SK-N-SH (cell line): ENCODE measurements around the gene IP6K2. TPM values are rescaled to one million over a fixed set of nuclear protein-coding genes. Genes with fewer than 3 reads are reported as not detected.

Experiments
- CTCF ChIA-PET: fragments of 300-600, 350-600 bp; formaldehyde crosslinking; extraction: SDS; loops from one replicate; lab custom pipeline; 2021; lab: Yijun Ruan, JAX
- POLR2A ChIA-PET: fragments of 350-600 bp; sonication (Branson Sonifier 250); formaldehyde crosslinking; extraction: SDS; loops from one replicate; lab custom pipeline; 2020; ENCODE audit warnings: antibody characterized with exemption, inconsistent platforms; lab: Yijun Ruan, JAX
- DNase-seq: peaks from one replicate; pipeline ENCODE4 v3.0.0; 2012
- H2AFZ ChIP-seq: fragments of 200-600 bp; sonication (generic); 2 replicates; pipeline ENCODE4 v1.8.1; 2016; ENCODE audit warnings: antibody characterized with exemption, mild to moderate bottlenecking, low read depth
- H3F3A ChIP-seq: fragments of 200-600 bp; sonication (generic); replicated peaks from 2 replicates; pipeline ENCODE3; 2016; ENCODE audit warnings: antibody characterized with exemption, mild to moderate bottlenecking; ENCODE audit not compliant: insufficient read depth
- H3K27ac ChIP-seq, 2 experiments: fragments of 200-500 bp in 1 of 2; fragments of 200-600 bp in 1 of 2; sonication (Bioruptor generic) in 1 of 2; sonication (generic), shearing (Covaris generic) in 1 of 2; 2 replicates each; pipeline versions ENCODE4 v1.5.1 to v1.6.1; 2014 to 2016; ENCODE audit warnings: low read depth in 2 of 2, inconsistent platforms in 1 of 2, low read length in 1 of 2, mild to moderate bottlenecking in 1 of 2, mixed read lengths in 1 of 2
- H3K27me3 ChIP-seq: fragments of 200-600 bp; sonication (generic), shearing (Covaris generic); 2 replicates; pipeline ENCODE4 v1.6.1; 2016; ENCODE audit warnings: mixed run types; ENCODE audit not compliant: insufficient read depth
- H3K36me3 ChIP-seq, 2 experiments: fragments of 200-500 bp in 1 of 2; fragments of 200-600 bp in 1 of 2; sonication (Bioruptor generic) in 1 of 2; sonication (generic) in 1 of 2; replicated peaks in 1 of 2; 2 replicates each; pipeline versions ENCODE3 to v1.5.1; 2014 to 2016; ENCODE audit warnings: low read length in 1 of 2, mild to moderate bottlenecking in 1 of 2; ENCODE audit not compliant: insufficient read depth in 2 of 2, control insufficient read depth in 1 of 2
- H3K4me1 ChIP-seq, 2 experiments: fragments of 200-500 bp in 1 of 2; fragments of 200-600 bp in 1 of 2; sonication (Bioruptor generic) in 1 of 2; sonication (generic), shearing (Covaris generic) in 1 of 2; 2 replicates each; pipeline versions ENCODE4 v1.5.1 to v1.6.1; 2014 to 2016; ENCODE audit warnings: low read depth in 1 of 2, low read length in 1 of 2, mixed run types in 1 of 2; ENCODE audit not compliant: insufficient read depth in 2 of 2, control insufficient read depth in 1 of 2
- H3K4me2 ChIP-seq: fragments of 200-600 bp; sonication (generic), shearing (Covaris generic); 2 replicates; pipeline ENCODE4 v1.6.1; 2017; ENCODE audit warnings: mixed run types
- H3K4me3 ChIP-seq, 2 experiments: fragments of 200-500 bp in 1 of 2; fragments of 200-600 bp in 1 of 2; sonication (Bioruptor generic) in 1 of 2; sonication (generic), shearing (Covaris generic) in 1 of 2; 2 replicates each; pipeline versions ENCODE4 v1.5.1 to v1.8.1; 2014 to 2016; ENCODE audit warnings: low read depth in 2 of 2, inconsistent platforms in 1 of 2, low read length in 1 of 2, mild to moderate bottlenecking in 1 of 2, mixed read lengths in 1 of 2, moderate library complexity in 1 of 2
- H3K79me2 ChIP-seq: fragments of 200-600 bp; sonication (generic); 2 replicates; pipeline ENCODE4 v1.8.1; 2017; ENCODE audit warnings: mild to moderate bottlenecking; ENCODE audit not compliant: insufficient read depth
- H3K9ac ChIP-seq: fragments of 200-600 bp; sonication (generic); 2 replicates; pipeline ENCODE4 v1.6.1; 2017; ENCODE audit warnings: mixed run types
- H3K9me2 ChIP-seq: fragments of 200-600 bp; sonication (generic); 2 replicates; pipeline ENCODE4 v1.6.1; 2017; ENCODE audit warnings: mixed run types
- H3K9me3 ChIP-seq: fragments of 200-600 bp; sonication (generic); 2 replicates; pipeline ENCODE4 v1.6.1; 2017; ENCODE audit warnings: mixed run types, mild to moderate bottlenecking, moderate library complexity
- H4K20me1 ChIP-seq: fragments of 200-600 bp; sonication (generic); 2 replicates; pipeline ENCODE4 v1.6.1; 2017; ENCODE audit warnings: mild to moderate bottlenecking, mixed run types; ENCODE audit not compliant: insufficient read depth
- FOSL2 ChIP-seq: IDR thresholded peaks from 2 replicates; pipeline ENCODE4 v1.4.0; 2012; ENCODE audit warnings: low read depth, mild to moderate bottlenecking, moderate library complexity, borderline replicate concordance
- FOXJ3 ChIP-seq: sonication (generic); formaldehyde crosslinking; IDR thresholded peaks from 2 replicates; pipeline ENCODE4 v1.5.1; 2020; ENCODE audit warnings: mild to moderate bottlenecking, missing genetic modification reagents
- FOXM1 ChIP-seq: IDR thresholded peaks from 2 replicates; pipeline ENCODE4 v1.4.0; 2012; ENCODE audit warnings: low read depth, mild to moderate bottlenecking
- GABPA ChIP-seq: IDR thresholded peaks from 2 replicates; pipeline ENCODE4 v1.4.0; 2012; ENCODE audit warnings: low read depth, mild to moderate bottlenecking
- MXI1 ChIP-seq: IDR thresholded peaks from 2 replicates; pipeline ENCODE4 v1.6.1; 2012; ENCODE audit warnings: mild to moderate bottlenecking, low read depth, low read length, improper control_type of control experiment
- NFIC ChIP-seq: IDR thresholded peaks from 2 replicates; pipeline ENCODE4 v1.4.0; 2012; ENCODE audit warnings: borderline replicate concordance
- NRF1 ChIP-seq: IDR thresholded peaks from 2 replicates; pipeline ENCODE4 v1.6.1; 2012; ENCODE audit warnings: low read depth, mild to moderate bottlenecking, low read length
- PBX3 ChIP-seq: IDR thresholded peaks from 2 replicates; pipeline ENCODE4; 2012
- RAD21 ChIP-seq: IDR thresholded peaks from 2 replicates; pipeline ENCODE4 v1.6.1; 2012; ENCODE audit warnings: mild to moderate bottlenecking, low read length
- RXRA ChIP-seq: IDR thresholded peaks from 2 replicates; pipeline ENCODE4 v1.4.0; 2012; ENCODE audit warnings: low read depth, mild to moderate bottlenecking, borderline replicate concordance
- SIN3A ChIP-seq: IDR thresholded peaks from 2 replicates; pipeline ENCODE4 v1.6.1; 2012; ENCODE audit warnings: low read depth, mild to moderate bottlenecking, low read length, moderate library complexity, borderline replicate concordance
- SMC3 ChIP-seq: IDR thresholded peaks from 2 replicates; pipeline ENCODE4 v1.6.1; 2012; ENCODE audit warnings: low read depth, low read length, improper control_type of control experiment
- TAF1 ChIP-seq: IDR thresholded peaks from 2 replicates; pipeline ENCODE4 v1.6.1; 2012; ENCODE audit warnings: low read depth, mild to moderate bottlenecking, low read length, moderate library complexity, borderline replicate concordance
- TEAD4 ChIP-seq: IDR thresholded peaks from 2 replicates; pipeline ENCODE4 v1.4.0; 2012; ENCODE audit warnings: mild to moderate bottlenecking, borderline replicate concordance; ENCODE audit not compliant: insufficient read depth
- YY1 ChIP-seq: IDR thresholded peaks from 2 replicates; pipeline ENCODE4 v1.4.0; 2012; ENCODE audit warnings: low read depth, mild to moderate bottlenecking
- WGBS: methylation state at CpG from one replicate; pipeline ENCODE4 v1.1.6; 2017; ENCODE audit warnings: low lambda C conversion rate; 5-methylcytosine and 5-hydroxymethylcytosine counted together
- polyA plus RNA-seq, 3 experiments: library from polyadenylated mRNA; depleted of rRNA; stranded (reverse); fragments of >200 nt; gene quantifications; 2 replicates each; pipeline ENCODE4 v1.2.3, GENCODE V29; 2012
- TF ChIP-seq, protein P1 (sequence below): IDR thresholded peaks from 2 replicates; pipeline ENCODE4 v1.4.0; 2012; ENCODE audit warnings: low read depth
- TF ChIP-seq, protein P2 (sequence below): fragments of 150-350 bp; IDR thresholded peaks from 2 replicates; pipeline ENCODE4 v1.6.1; 2016; ENCODE audit warnings: mild to moderate bottlenecking, low read depth, low read length
- TF ChIP-seq, protein P3 (sequence below): fragments of 200-600 bp; sonication (generic); IDR thresholded peaks from 2 replicates; pipeline ENCODE4 v1.6.1; 2017; ENCODE audit warnings: antibody characterized with exemption, mild to moderate bottlenecking, moderate library complexity
- TF ChIP-seq, protein P4 (sequence below): fragments of 150-350 bp; IDR thresholded peaks from 2 replicates; pipeline ENCODE4 v1.6.1; 2017; ENCODE audit warnings: antibody characterized with exemption, low read length, low read depth, borderline replicate concordance
- TF ChIP-seq, protein P5 (sequence below): IDR thresholded peaks from 2 replicates; pipeline ENCODE4 v1.4.0; 2012; ENCODE audit warnings: low read depth, borderline replicate concordance

Gene IP6K2
- polyA plus RNA-seq, 1 of the 3 experiments (the other 2 are of a cell fraction) = 178 TPM

DNA sequence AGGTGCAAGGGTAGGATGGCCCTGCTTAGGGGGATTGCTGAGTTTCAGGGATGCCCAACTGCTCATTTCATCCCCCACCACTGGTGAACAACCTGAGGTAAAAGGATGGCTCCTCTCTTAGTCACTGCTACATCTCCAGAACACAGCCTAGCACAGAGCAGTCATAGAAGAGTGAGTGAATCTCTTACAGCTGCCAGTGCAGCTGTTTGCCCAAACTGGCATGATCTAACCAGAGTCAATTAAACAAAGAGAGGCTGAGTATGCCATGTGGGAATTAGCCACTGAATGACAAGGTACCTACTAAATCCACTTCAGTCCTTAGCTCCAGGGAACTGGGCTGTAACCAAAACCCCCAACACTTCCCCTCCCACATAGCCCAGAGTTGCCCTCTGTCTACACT lies 24.5 kb downstream of the IP6K2 start:
- Histone ChIP-seq H3K4me2 (no peak overlapping the region), H3K36me3 (peaks cover 53 to 73% of the 10 kb centered on the region in 2 experiments), H3K79me2 (peaks cover 72% of the 10 kb centered on the region), H3K4me3 (no peak overlapping the region), H3K9me2 (no peaks in the 10 kb centered on the region), H3K9ac (no peak overlapping the region), H3K4me1 (peaks cover 18 to 24% of the 10 kb centered on the region in 2 experiments; a peak in 3 of 4 replicates), H4K20me1 (peaks cover 84% of the 10 kb centered on the region), H3K27ac (peak overlapping the region in 1 of 2 experiments; percentile 21; a peak in 1 of 4 replicates), H3F3A (peaks cover 55% of the 10 kb centered on the region), H3K9me3 (no peaks in the 10 kb centered on the region), H2AFZ (no peak overlapping the region), H3K27me3 (no peaks in the 10 kb centered on the region)
- CTCF ChIA-PET = interaction anchor here (1.1 to 1.2 kb wide), 2 partner anchors 9 to 28 kb away, joined by 3 to 4 read pairs; no protein-coding TSS in a partner anchor
- TF ChIP-seq PBX3 (no peak), FOXJ3 (CRISPR knock-in tag) (no peak), SMC3 (no peak)
- TF ChIP-seq, protein P1, sequence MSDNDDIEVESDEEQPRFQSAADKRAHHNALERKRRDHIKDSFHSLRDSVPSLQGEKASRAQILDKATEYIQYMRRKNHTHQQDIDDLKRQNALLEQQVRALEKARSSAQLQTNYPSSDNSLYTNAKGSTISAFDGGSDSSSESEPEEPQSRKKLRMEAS = no peak
- DNase-seq = no peak
- POLR2A ChIA-PET = no interaction called here

DNA sequence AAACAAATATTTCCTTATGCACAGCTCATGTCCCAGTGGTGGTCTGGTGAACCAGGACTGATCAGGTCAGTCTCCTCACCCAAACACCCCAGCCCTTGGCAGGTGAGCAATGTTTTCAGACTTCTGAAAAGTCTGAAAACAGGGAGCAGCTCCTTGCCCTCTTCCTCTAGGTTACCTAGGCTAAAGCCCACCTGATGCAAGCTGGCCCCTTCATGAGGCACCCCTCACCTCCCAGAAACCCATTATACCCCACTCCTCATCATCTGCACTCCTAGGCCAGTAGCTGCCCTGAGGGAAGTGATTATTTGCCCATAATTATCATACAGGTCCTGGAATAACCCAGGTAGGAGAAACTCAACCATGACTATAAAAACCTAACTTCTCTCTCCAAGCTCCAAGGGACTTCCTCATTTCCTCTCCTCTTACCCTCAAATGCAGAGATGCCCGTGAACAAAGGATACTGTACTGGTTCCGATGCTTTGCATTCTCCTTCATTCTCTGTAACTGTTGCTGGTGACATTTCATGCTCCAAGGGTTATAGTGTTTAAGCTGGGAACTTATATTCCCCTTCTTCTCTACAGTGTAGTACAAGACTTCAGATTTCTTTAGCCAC lies 26.1 kb downstream of the IP6K2 start:
- peaks cover 77% of the 10 kb centered on the region for H4K20me1 ChIP-seq
- no peak overlapping the region for H2AFZ ChIP-seq
- 97% methylated on average over 2 of the region's 2 CpGs for WGBS
- no peaks in the 10 kb centered on the region for H3K27me3 ChIP-seq
- ChIA-PET CTCF (interaction anchor here (1.1 to 1.2 kb wide), 2 partner anchors 48 to 75 kb away, joined by 3 read pairs; no protein-coding TSS in a partner anchor), POLR2A (interaction anchor here (1.1 kb wide), 1 partner anchor 14 kb away, joined by 4 read pairs; no protein-coding TSS in a partner anchor)
- no peak overlapping the region for H3K4me3 ChIP-seq
- peaks cover 18 to 33% of the 10 kb centered on the region in 2 experiments; a peak in 3 of 4 replicates for H3K4me1 ChIP-seq
- no peak overlapping the region for H3K27ac ChIP-seq
- no peak overlapping the region for H3K4me2 ChIP-seq
- no peaks in the 10 kb centered on the region for H3K9me3 ChIP-seq
- no peak for DNase-seq
- peaks cover 52 to 76% of the 10 kb centered on the region in 2 experiments for H3K36me3 ChIP-seq
- H3K79me2 ChIP-seq = peaks cover 56% of the 10 kb centered on the region
- peaks cover 54% of the 10 kb centered on the region for H3F3A ChIP-seq
- no peak overlapping the region for H3K9ac ChIP-seq
- H3K9me2 ChIP-seq = no peaks in the 10 kb centered on the region
- TF ChIP-seq FOXM1 = no peak
- TF ChIP-seq TAF1 = no peak
- TF ChIP-seq SIN3A = no peak
- no peak for TF ChIP-seq PBX3
- TF ChIP-seq, protein P2, sequence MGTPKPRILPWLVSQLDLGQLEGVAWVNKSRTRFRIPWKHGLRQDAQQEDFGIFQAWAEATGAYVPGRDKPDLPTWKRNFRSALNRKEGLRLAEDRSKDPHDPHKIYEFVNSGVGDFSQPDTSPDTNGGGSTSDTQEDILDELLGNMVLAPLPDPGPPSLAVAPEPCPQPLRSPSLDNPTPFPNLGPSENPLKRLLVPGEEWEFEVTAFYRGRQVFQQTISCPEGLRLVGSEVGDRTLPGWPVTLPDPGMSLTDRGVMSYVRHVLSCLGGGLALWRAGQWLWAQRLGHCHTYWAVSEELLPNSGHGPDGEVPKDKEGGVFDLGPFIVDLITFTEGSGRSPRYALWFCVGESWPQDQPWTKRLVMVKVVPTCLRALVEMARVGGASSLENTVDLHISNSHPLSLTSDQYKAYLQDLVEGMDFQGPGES = no peak
- TF ChIP-seq NFIC = no peak
- TF ChIP-seq, protein P3, sequence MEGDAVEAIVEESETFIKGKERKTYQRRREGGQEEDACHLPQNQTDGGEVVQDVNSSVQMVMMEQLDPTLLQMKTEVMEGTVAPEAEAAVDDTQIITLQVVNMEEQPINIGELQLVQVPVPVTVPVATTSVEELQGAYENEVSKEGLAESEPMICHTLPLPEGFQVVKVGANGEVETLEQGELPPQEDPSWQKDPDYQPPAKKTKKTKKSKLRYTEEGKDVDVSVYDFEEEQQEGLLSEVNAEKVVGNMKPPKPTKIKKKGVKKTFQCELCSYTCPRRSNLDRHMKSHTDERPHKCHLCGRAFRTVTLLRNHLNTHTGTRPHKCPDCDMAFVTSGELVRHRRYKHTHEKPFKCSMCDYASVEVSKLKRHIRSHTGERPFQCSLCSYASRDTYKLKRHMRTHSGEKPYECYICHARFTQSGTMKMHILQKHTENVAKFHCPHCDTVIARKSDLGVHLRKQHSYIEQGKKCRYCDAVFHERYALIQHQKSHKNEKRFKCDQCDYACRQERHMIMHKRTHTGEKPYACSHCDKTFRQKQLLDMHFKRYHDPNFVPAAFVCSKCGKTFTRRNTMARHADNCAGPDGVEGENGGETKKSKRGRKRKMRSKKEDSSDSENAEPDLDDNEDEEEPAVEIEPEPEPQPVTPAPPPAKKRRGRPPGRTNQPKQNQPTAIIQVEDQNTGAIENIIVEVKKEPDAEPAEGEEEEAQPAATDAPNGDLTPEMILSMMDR = no peak
- TF ChIP-seq, protein P4, sequence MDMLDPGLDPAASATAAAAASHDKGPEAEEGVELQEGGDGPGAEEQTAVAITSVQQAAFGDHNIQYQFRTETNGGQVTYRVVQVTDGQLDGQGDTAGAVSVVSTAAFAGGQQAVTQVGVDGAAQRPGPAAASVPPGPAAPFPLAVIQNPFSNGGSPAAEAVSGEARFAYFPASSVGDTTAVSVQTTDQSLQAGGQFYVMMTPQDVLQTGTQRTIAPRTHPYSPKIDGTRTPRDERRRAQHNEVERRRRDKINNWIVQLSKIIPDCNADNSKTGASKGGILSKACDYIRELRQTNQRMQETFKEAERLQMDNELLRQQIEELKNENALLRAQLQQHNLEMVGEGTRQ = no peak
- no peak for TF ChIP-seq FOSL2
- TF ChIP-seq GABPA = no peak
- TF ChIP-seq TEAD4 = no peak
- TF ChIP-seq NRF1 = no peak
- no peak for TF ChIP-seq MXI1
- TF ChIP-seq YY1 = no peak
- no peak for TF ChIP-seq FOXJ3 (CRISPR knock-in tag)
- TF ChIP-seq, protein P5, sequence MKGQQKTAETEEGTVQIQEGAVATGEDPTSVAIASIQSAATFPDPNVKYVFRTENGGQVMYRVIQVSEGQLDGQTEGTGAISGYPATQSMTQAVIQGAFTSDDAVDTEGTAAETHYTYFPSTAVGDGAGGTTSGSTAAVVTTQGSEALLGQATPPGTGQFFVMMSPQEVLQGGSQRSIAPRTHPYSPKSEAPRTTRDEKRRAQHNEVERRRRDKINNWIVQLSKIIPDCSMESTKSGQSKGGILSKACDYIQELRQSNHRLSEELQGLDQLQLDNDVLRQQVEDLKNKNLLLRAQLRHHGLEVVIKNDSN = no peak
- TF ChIP-seq RAD21 = no peak
- TF ChIP-seq RXRA = no peak
